Retinal pigment epithelial cell (primary cell): ENCODE data around the gene FBLN2.

Source experiments
- DNase-seq: peaks from one replicate; pipeline ENCODE4 v3.0.0-alpha.2; 2010; ENCODE audit warnings: low read depth
- H3K4me3 ChIP-seq: 2 replicates; pipeline ENCODE4 v1.5.1; 2011; ENCODE audit warnings: mild to moderate bottlenecking, low read length, control low read depth, moderate library complexity
- TF ChIP-seq, protein P1 (sequence below): conservative IDR thresholded peaks from 2 replicates; pipeline ENCODE4 v1.5.1; 2011; ENCODE audit warnings: low read depth, low read length, control low read depth, inconsistent platforms

FBLN2 gene

GRCh38 chr3:13539292-13539638 is 9.7 kb upstream of the FBLN2 start:
- no peak overlapping the region for H3K4me3 ChIP-seq
- DNase-seq, result peak; percentile 33
- TF ChIP-seq, protein P1, sequence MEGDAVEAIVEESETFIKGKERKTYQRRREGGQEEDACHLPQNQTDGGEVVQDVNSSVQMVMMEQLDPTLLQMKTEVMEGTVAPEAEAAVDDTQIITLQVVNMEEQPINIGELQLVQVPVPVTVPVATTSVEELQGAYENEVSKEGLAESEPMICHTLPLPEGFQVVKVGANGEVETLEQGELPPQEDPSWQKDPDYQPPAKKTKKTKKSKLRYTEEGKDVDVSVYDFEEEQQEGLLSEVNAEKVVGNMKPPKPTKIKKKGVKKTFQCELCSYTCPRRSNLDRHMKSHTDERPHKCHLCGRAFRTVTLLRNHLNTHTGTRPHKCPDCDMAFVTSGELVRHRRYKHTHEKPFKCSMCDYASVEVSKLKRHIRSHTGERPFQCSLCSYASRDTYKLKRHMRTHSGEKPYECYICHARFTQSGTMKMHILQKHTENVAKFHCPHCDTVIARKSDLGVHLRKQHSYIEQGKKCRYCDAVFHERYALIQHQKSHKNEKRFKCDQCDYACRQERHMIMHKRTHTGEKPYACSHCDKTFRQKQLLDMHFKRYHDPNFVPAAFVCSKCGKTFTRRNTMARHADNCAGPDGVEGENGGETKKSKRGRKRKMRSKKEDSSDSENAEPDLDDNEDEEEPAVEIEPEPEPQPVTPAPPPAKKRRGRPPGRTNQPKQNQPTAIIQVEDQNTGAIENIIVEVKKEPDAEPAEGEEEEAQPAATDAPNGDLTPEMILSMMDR, result no peak

- DNase-seq, result no peak
- TF ChIP-seq, protein P1, result no peak
- H3K4me3 ChIP-seq, result no peak overlapping the region
Observed at GRCh38 chr3:13539671-13540070, 9.3 kb upstream of the FBLN2 start.

DNA sequence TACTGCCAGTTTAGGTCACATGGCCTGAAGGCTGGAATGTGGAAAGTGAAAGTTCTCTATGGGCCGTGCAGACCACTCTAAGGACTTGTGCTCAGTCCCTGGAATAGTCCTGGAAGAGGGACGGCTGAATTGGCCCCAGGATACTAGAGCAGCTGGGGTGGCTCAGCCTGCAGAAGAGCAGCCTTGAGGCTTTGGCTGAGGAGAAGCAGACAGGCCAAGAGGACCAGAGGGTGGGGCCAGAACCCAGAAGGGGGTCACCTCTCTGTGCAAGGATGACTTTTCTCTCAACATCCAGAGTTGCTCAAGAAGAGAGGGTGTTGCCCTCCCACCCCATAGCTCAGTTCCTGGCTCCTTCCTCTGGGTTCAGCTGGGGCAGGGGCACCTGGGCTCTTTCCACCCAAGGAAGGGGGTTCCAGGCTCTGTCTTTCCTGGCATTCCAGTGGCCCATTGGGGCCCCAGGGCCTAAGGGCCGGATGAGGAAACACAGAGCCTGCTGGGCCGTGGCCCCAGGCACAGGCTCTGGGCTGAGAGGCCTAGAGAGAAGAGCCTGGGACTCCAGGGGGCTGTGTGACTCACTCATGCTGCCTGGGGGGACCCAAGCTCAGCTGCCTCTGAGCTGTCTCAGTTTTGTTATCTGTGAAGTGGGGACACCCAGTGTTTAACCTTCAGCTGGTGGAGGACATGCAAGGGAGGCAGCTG is 8.5 kb upstream of the FBLN2 start:
- no peak overlapping the region for H3K4me3 ChIP-seq
- no peak for DNase-seq
- TF ChIP-seq, protein P1, result no peak

GRCh38 chr3:13541691-13542090 is 7.2 kb upstream of the FBLN2 start:
- H3K4me3 ChIP-seq, result no peak overlapping the region
- DNase-seq, result no peak
- TF ChIP-seq, protein P1, result no peak

DNA sequence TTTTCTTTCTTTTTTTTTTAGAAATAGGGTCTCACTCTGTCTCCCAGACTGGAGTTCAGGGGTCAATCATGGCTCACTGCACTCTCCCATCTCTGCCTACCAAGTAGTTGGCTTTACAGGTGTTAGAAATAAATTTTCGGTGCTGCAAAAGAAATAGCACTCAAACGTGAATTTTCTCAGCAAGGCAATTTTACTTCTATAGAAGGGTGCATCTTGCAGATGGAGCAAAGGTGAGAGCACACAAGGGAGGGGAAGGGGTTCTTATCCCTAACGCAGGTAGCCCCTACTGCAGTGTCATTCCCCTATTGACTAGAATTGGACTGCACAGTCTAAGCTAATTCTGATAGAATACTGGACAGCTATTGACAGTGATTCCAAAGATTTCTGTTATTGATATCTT is 6.8 kb upstream of the FBLN2 start:
- no peak for DNase-seq
- TF ChIP-seq, protein P1, result no peak
- H3K4me3 ChIP-seq, result no peak overlapping the region

DNA sequence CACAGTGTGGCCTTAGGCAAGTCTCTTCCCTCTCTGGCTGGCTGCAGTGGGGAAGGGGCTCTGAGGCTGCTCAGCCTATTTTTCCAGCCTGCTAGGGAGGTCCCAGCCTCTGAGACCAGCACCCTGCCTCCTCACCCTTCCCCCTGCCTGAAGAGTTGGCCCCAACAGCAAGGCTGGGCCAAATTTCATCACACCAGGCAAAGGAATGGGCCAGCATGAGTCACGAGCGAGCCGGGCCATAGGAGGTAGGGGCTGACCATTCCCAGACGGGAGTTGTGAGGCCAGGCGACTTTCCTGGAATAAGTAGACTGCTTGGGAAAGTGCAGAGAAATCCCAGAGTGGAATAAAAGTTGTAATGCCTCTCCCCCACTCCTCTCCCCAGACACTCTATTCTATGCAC is 5.7 kb upstream of the FBLN2 start:
- peak; percentile 62 for DNase-seq
- no peak overlapping the region for H3K4me3 ChIP-seq
- TF ChIP-seq, protein P1, result no peak

DNA sequence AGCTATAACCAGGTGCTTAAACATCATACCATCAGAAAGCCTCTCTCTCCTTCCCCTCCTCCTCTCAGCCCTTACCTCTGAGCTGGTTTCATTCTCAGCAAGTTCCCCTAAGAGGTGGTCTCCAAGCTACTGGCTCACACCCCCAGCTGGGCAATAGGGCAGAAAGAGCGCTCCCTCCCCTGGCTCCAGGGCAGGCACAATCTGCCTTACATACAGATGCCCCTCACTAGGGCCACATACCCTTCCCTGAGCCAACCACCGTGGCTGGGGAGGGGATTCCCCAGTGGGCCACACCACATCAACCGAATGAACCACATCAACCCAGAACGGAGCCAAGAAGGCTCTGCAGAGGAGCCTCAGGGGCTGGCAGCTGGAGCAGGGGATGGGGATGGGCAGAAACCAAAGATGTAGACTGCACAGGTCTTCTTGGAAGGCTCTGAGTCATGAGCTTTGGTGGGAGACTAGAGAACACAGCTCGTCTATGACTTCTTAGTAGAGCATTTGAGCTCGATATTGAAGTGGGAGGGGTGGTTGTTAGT is 4.6 kb upstream of the FBLN2 start:
- DNase-seq, result peak; percentile 36
- no peak overlapping the region for H3K4me3 ChIP-seq
- TF ChIP-seq, protein P1, result no peak
